Thyroid gland (tissue), 4 donors: Measurements from ENCODE around the gene STIM2. TPM values are rescaled to one million over a fixed set of nuclear protein-coding genes. Genes with fewer than 3 reads are reported as not detected.

ENCODE experiments used
- DNase-seq, 2 donors: peaks; one replicate each; pipeline ENCODE4 v3.0.0-alpha.2; 2019
- H3K27ac ChIP-seq, 3 donors: fragments of 200-600 bp; sonication (generic); 1 replicate in 2 of 3; 2 replicates in 1 of 3; pipeline ENCODE4 v1.5.1; 2016 to 2019; ENCODE audit warnings: mild to moderate bottlenecking in 1 of 3, moderate library complexity in 1 of 3
- H3K27me3 ChIP-seq: fragments of 200-600 bp; sonication (generic); one replicate; pipeline ENCODE4 v1.5.1; 2019
- H3K36me3 ChIP-seq, 2 donors: fragments of 200-600 bp; sonication (generic); one replicate each; pipeline ENCODE4 v1.5.1; 2016 to 2019
- H3K4me1 ChIP-seq, 2 donors: fragments of 200-600 bp; sonication (generic); one replicate each; pipeline ENCODE4 v1.5.1; 2017 to 2019
- H3K4me3 ChIP-seq, 3 donors: fragments of 200-600 bp; sonication (generic); replicated peaks in 1 of 3; 1 replicate in 2 of 3; 2 replicates in 1 of 3; pipeline ENCODE4 v1.5.1; 2016; ENCODE audit warnings: mild to moderate bottlenecking in 1 of 3
- H3K9me3 ChIP-seq: fragments of 200-600 bp; sonication (generic); one replicate; pipeline ENCODE4 v1.5.1; 2017
- CTCF ChIP-seq, 6 experiments: fragments of 200-600 bp in 3 of 6; fragments of 450-650 bp in 3 of 6; sonication (generic) in 3 of 6; IDR thresholded peaks; one replicate each; pipeline ENCODE4 v1.5.1; 2016 to 2019; ENCODE audit warnings: antibody characterized with exemption in 6 of 6, mild to moderate bottlenecking in 2 of 6, inconsistent platforms in 1 of 6, moderate library complexity in 1 of 6
- POLR2A ChIP-seq, 2 donors: fragments of 450-650 bp; IDR thresholded peaks; one replicate each; pipeline ENCODE4 v1.6.1; 2017; ENCODE audit warnings: antibody characterized with exemption in 2 of 2, mild to moderate bottlenecking in 2 of 2, moderate library complexity in 1 of 2
- WGBS, 2 donors: methylation state at CpG; one replicate each; pipeline ENCODE4 v1.1.5; 2017; 5-methylcytosine and 5-hydroxymethylcytosine counted together
- intact Hi-C: fragments of 100-400 bp; cut with DNase I; formaldehyde crosslinking; loops from one replicate; pipeline ENCODE4 v1.15.1; 2023
- total RNA-seq, 4 donors: library from RNA; depleted of rRNA; stranded (reverse); fragments of >200 nt; gene quantifications; one replicate each; pipeline ENCODE4 v1.2.3, GENCODE V29; 2016

STIM2 gene
- total RNA-seq, 4 donors from 2014 or later = 16.4 to 39.1 (median 18.5) TPM

GRCh38 chr4:27018076-27018475 is 157.4 kb downstream of the STIM2 start:
- no peaks in the 10 kb centered on the region for H3K4me1 ChIP-seq
- H3K9me3 ChIP-seq = no peaks in the 10 kb centered on the region
- no peak for DNase-seq
- intact Hi-C loops = loop anchor here (10.0 kb wide), 1 partner anchor 553 kb away; no protein-coding TSS in a partner anchor
- no peaks in the 10 kb centered on the region for H3K27me3 ChIP-seq
- 91% methylated on average over 5 of the region's 5 CpGs for WGBS, 2 donors
- H3K27ac ChIP-seq = no peak overlapping the region
- no peak for TF ChIP-seq CTCF (IDR thresholded peaks at IDR 0.05)
- no peak for TF ChIP-seq POLR2A (IDR thresholded peaks at IDR 0.05)
- peaks cover 11 to 18% of the 10 kb centered on the region in 2 donors for H3K36me3 ChIP-seq
- H3K4me3 ChIP-seq = no peak overlapping the region

GRCh38 chr4:27018910-27019309 is 158.3 kb downstream of the STIM2 start:
- H3K27me3 ChIP-seq = no peaks in the 10 kb centered on the region
- H3K4me1 ChIP-seq = no peaks in the 10 kb centered on the region
- no peaks in the 10 kb centered on the region for H3K9me3 ChIP-seq
- no peak overlapping the region for H3K27ac ChIP-seq
- intact Hi-C loops = loop anchor here (10.0 kb wide), 1 partner anchor 554 kb away; no protein-coding TSS in a partner anchor
- H3K4me3 ChIP-seq = no peak overlapping the region
- TF ChIP-seq CTCF (IDR thresholded peaks at IDR 0.05) (no peak), POLR2A (IDR thresholded peaks at IDR 0.05) (no peak)
- H3K36me3 ChIP-seq = peaks cover 11 to 19% of the 10 kb centered on the region in 2 donors
- WGBS, 2 donors = 92 to 95% methylated on average over 1 of the region's 1 CpG
- no peak for DNase-seq

- Histone ChIP-seq H3K9me3 (no peaks in the 10 kb centered on the region), H3K4me3 (no peak overlapping the region), H3K36me3 (peaks cover 11 to 19% of the 10 kb centered on the region in 2 donors), H3K27ac (no peak overlapping the region), H3K27me3 (no peaks in the 10 kb centered on the region), H3K4me1 (no peaks in the 10 kb centered on the region)
- no peak for DNase-seq
- WGBS, 2 donors = 100% methylated on average over 1 of the region's 1 CpG
- TF ChIP-seq POLR2A (IDR thresholded peaks at IDR 0.05) = no peak
- TF ChIP-seq CTCF (IDR thresholded peaks at IDR 0.05) = no peak
- intact Hi-C loops = loop anchor here (10.0 kb wide), 1 partner anchor 555 kb away; no protein-coding TSS in a partner anchor
These were observed 159.1 kb downstream of the STIM2 start for GRCh38 chr4:27019766-27020165.

- no peaks in the 10 kb centered on the region for H3K9me3 ChIP-seq
- no peak for TF ChIP-seq CTCF (IDR thresholded peaks at IDR 0.05)
- TF ChIP-seq POLR2A (IDR thresholded peaks at IDR 0.05) = no peak
- intact Hi-C loops = no loop called here
- peaks cover 11 to 19% of the 10 kb centered on the region in 2 donors for H3K36me3 ChIP-seq
- no peaks in the 10 kb centered on the region for H3K4me1 ChIP-seq
- no peak overlapping the region for H3K4me3 ChIP-seq
- 96 to 97% methylated on average over 4 of the region's 4 CpGs for WGBS, 2 donors
- H3K27me3 ChIP-seq = no peaks in the 10 kb centered on the region
- H3K27ac ChIP-seq = no peak overlapping the region
- DNase-seq = no peak
These were observed 159.6 kb downstream of the STIM2 start for GRCh38 chr4:27020203-27020602.

- no peak overlapping the region for H3K27ac ChIP-seq
- no peaks in the 10 kb centered on the region for H3K4me1 ChIP-seq
- DNase-seq = no peak
- no peaks in the 10 kb centered on the region for H3K27me3 ChIP-seq
- H3K4me3 ChIP-seq = no peak overlapping the region
- H3K36me3 ChIP-seq = peaks cover 11 to 19% of the 10 kb centered on the region in 2 donors
- intact Hi-C loops = no loop called here
- no peaks in the 10 kb centered on the region for H3K9me3 ChIP-seq
- TF ChIP-seq CTCF (IDR thresholded peaks at IDR 0.05) = no peak
- no peak for TF ChIP-seq POLR2A (IDR thresholded peaks at IDR 0.05)
These were observed 160.0 kb downstream of the STIM2 start for GRCh38 chr4:27020603-27021002.
